RWPE1 (cell line): ENCODE results near the gene PLXDC2.

Experiments
- CTCF ChIA-PET: fragments of 350-600 bp; sonication (Branson Sonifier 250); formaldehyde crosslinking; extraction: SDS; loops from one replicate; lab custom pipeline; 2021; lab: Yijun Ruan, JAX
- POLR2A ChIA-PET: fragments of 400-600 bp; formaldehyde crosslinking; extraction: SDS; loops from one replicate; lab custom pipeline; 2020; ENCODE audit warnings: antibody characterized with exemption; ENCODE audit not compliant: low non-redundant PET; lab: Yijun Ruan, JAX
- DNase-seq: peaks from one replicate; pipeline ENCODE4 v3.0.0; 2012; ENCODE audit warnings: low spot score
- H3K27ac ChIP-seq: fragments of 450-650 bp; 2 replicates; pipeline ENCODE4 v1.5.1; 2017
- CTCF ChIP-seq: fragments of 450-650 bp; conservative IDR thresholded peaks from 2 replicates; pipeline ENCODE4 v1.5.1; 2017; ENCODE audit warnings: low read depth, mild to moderate bottlenecking

The PLXDC2 gene

GRCh38 chr10:20142311-20142710 is 326.1 kb downstream of the PLXDC2 start:
- ChIA-PET CTCF (no interaction called here), POLR2A (no interaction called here)
- TF ChIP-seq CTCF = no peak
- no peak for DNase-seq
- H3K27ac ChIP-seq = no peak overlapping the region

GRCh38 chr10:20144268-20144667 is 328.0 kb downstream of the PLXDC2 start:
- no peak for DNase-seq
- no peak for TF ChIP-seq CTCF
- ChIA-PET POLR2A (no interaction called here), CTCF (no interaction called here)
- H3K27ac ChIP-seq = no peak overlapping the region

DNA sequence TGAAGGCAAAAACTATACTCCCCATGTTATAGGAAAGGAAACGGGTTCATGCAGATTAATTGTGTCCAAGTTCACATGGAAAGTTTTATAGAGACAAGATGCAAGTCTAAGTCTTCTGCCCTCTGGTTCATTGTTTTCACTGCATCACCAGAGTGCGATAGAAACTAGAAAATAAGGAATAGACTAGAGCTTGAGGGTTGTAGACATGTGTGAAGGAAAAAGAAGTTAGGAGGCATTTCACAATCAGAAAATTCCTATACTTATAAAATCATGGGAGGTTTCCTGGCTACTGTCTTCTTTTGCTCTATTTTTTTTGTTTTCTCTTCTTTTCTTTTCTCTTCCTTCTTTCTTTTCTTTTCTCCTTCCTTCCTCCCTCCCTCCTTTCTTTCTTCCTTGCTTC is 329.8 kb downstream of the PLXDC2 start:
- H3K27ac ChIP-seq = no peak overlapping the region
- ChIA-PET CTCF (no interaction called here), POLR2A (no interaction called here)
- no peak for TF ChIP-seq CTCF
- no peak for DNase-seq

DNA sequence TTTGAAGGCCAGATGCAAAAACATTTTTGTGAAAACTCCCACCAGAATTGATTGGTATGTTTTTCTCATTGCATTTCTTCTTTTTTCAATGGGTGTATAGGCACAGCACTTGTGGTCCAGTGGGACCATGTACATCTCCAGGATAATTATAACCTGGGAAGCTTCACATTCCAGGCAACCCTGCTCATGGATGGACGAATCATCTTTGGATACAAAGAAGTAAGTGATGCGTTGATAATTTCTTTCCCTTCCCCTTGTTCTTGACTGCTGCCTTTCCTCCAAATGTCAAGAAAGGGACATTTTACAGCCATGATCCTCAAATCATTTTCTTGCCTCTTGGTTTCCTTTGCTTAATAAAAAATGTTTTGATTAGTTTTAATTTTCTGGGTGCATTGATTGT is 331.5 kb downstream of the PLXDC2 start:
- DNase-seq = no peak
- ChIA-PET CTCF (no interaction called here), POLR2A (no interaction called here)
- TF ChIP-seq CTCF = no peak
- no peak overlapping the region for H3K27ac ChIP-seq

DNA sequence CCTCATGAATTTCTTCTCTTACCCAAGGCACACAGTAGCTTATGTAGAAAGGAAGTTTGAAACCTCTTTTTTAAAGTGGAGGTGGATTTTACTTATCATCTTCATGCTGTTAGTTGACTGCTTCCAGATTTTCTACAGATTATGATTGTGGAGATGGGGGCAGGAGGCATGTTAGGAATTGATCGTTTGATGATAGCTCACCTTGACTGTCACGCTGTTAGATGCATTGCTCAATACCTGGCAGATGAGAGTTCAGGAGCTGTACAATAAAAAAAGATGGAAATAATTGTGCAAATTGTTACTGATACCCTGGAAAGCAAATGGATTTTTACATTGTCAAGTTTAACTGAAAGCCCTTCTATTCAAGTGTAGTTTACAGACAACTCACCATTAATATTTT is 340.3 kb downstream of the PLXDC2 start:
- no peak overlapping the region for H3K27ac ChIP-seq
- ChIA-PET POLR2A (no interaction called here), CTCF (no interaction called here)
- DNase-seq = no peak
- no peak for TF ChIP-seq CTCF

GRCh38 chr10:20157314-20157713 is 341.1 kb downstream of the PLXDC2 start:
- no peak for DNase-seq
- no peak overlapping the region for H3K27ac ChIP-seq
- ChIA-PET CTCF (interaction anchor here (0.6 kb wide), 2 partner anchors 29 to 48 kb away, joined by 3 to 5 read pairs; no protein-coding TSS in a partner anchor), POLR2A (no interaction called here)
- no peak for TF ChIP-seq CTCF

- no peak for DNase-seq
- H3K27ac ChIP-seq = no peak overlapping the region
- POLR2A ChIA-PET = no interaction called here
- no peak for TF ChIP-seq CTCF
- CTCF ChIA-PET = interaction anchor here (0.6 kb wide), 2 partner anchors 30 to 47 kb away, joined by 3 to 5 read pairs; no protein-coding TSS in a partner anchor
These were observed 341.9 kb downstream of the PLXDC2 start for GRCh38 chr10:20158086-20158485.
